Testis (tissue), 2 donors: ENCODE results near the gene GNAI2.

Source experiments
- CTCF ChIP-seq, 3 experiments: fragments of 450-650 bp in 2 of 3; fragments of 200-600 bp in 1 of 3; sonication (generic) in 1 of 3; IDR thresholded peaks; one replicate each; pipeline ENCODE4 v1.5.1; 2016 to 2019; ENCODE audit warnings: antibody characterized with exemption in 3 of 3, mild to moderate bottlenecking in 2 of 3, moderate library complexity in 1 of 3
- POLR2A ChIP-seq: fragments of 450-650 bp; IDR thresholded peaks from one replicate; pipeline ENCODE4 v1.6.1; 2017; ENCODE audit warnings: antibody characterized with exemption, mild to moderate bottlenecking, moderate library complexity

- TF ChIP-seq CTCF (IDR thresholded peaks at IDR 0.05) (no peak), POLR2A (no peak)
These were observed 66.3 kb downstream of the GNAI2 start for GRCh38 chr3:50302095-50303012.
